HG03139 (cell line): ENCODE results near the gene NUTF2.
A peak's percentile ranks its signal among the peaks of the same experiment; 100 is the strongest.
"Not testable (repeated sequence)": the region's sequence is repeated elsewhere in the genome, so short reads cannot be mapped to it uniquely, and the experiment has no call there.

Experiments used
- ATAC-seq: cut with Tn5 transposase; IDR thresholded peaks from one replicate; pipeline ENCODE4 v1.9.1; 2021; ENCODE audit not compliant: unreplicated experiment

NUTF2 gene

GRCh38 chr16:67883146-67883871, 36.6 kb downstream of the NUTF2 start:
- ATAC-seq, result no peak

GRCh38 chr16:67883872-67884261, 37.1 kb downstream of the NUTF2 start:
- ATAC-seq, result no peak

GRCh38 chr16:67884684-67885083, 38.0 kb downstream of the NUTF2 start, which contains the start of gene NRN1L:
Gene NRN1L (plus strand): TSS chr16:67884885. CDS start chr16:67884904, 19 bp downstream.
- no peak for ATAC-seq

- ATAC-seq, result no peak
These were observed 38.8 kb downstream of the NUTF2 start for GRCh38 chr16:67885545-67885944.

GRCh38 chr16:67885976-67886375, 39.2 kb downstream of the NUTF2 start:
- ATAC-seq, result no peak

- ATAC-seq, result no peak
These were observed 39.7 kb downstream of the NUTF2 start for GRCh38 chr16:67886387-67886786.

- ATAC-seq, result no peak
These were observed 41.6 kb downstream of the NUTF2 start for GRCh38 chr16:67888331-67888730.

- no peak for ATAC-seq
These were observed 45.6 kb downstream of the NUTF2 start for GRCh38 chr16:67892375-67892774.

- peak; percentile 75 for ATAC-seq
These were observed 46.4 kb downstream of the NUTF2 start, which contains the start of gene PSKH1 for GRCh38 chr16:67892899-67893742. Gene PSKH1 (plus strand): TSS chr16:67893254. CDS start chr16:67908750, 15,496 bp downstream.

GRCh38 chr16:67893743-67894399, 47.1 kb downstream of the NUTF2 start:
- no peak for ATAC-seq

GRCh38 chr16:67897231-67897630, 50.5 kb downstream of the NUTF2 start:
- no peak for ATAC-seq

GRCh38 chr16:67901734-67902133, 55.0 kb downstream of the NUTF2 start:
- ATAC-seq, result no peak

- no peak for ATAC-seq
These were observed 56.1 kb downstream of the NUTF2 start for GRCh38 chr16:67902831-67903230.

GRCh38 chr16:67907397-67908180, 60.9 kb downstream of the NUTF2 start:
- no peak for ATAC-seq

GRCh38 chr16:67909056-67909742, 62.5 kb downstream of the NUTF2 start:
- ATAC-seq, result no peak

GRCh38 chr16:67910158-67910557, 63.4 kb downstream of the NUTF2 start:
- no peak for ATAC-seq

GRCh38 chr16:67914758-67915495, 68.2 kb downstream of the NUTF2 start:
- no peak for ATAC-seq

GRCh38 chr16:67915496-67915769, 68.7 kb downstream of the NUTF2 start:
- ATAC-seq, result not testable (repeated sequence)

- no peak for ATAC-seq
These were observed 69.3 kb downstream of the NUTF2 start for GRCh38 chr16:67915831-67916723.
